ENCODE measurements around the gene BMPR1B.

DNA sequence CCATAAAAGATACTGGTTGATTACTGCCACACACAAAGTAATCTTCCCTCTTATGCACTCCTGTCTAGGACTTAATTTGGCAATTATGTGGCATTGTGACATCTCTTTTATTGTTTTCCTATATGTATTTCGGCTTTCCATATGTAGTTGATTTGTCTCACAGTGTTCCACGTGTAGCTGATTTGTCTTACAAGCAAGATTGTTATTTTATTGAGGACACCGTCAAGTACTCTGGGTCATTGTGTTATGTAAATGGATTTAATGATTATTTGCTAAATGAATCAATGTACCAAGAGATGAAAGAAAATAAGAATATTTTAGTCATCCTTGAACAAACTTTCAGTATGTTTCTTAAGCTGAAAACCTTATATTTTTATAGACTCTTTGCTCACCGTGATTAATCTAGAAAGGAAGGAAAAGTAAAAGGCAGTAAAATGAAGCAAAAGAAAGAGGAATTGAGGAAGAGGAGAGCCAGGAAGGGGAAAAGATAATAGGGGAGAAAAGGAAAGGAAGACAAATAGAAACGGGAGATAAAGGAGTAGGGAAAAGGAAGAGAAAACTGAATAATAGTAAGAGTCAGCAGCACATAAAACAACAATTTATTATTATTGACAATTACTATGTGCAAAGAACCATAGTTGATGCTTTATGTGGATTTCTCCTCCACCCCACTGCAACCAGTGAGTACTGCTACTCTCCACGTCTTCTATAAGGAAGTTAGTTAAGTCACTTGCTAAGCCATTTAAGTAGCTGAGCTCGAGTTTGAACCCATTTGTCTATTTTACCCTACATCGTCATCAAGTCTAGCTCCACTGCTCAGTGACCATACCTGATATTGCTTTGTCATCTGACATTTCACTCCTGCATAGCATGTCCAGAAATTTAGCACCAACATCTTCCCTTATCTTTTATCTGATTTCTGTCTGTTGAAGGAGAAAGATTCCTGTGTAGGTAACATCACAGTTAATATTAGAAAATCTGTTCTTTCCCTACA, 336.5 kb downstream of the BMPR1B start:
- TF ChIP-seq, protein P1, sequence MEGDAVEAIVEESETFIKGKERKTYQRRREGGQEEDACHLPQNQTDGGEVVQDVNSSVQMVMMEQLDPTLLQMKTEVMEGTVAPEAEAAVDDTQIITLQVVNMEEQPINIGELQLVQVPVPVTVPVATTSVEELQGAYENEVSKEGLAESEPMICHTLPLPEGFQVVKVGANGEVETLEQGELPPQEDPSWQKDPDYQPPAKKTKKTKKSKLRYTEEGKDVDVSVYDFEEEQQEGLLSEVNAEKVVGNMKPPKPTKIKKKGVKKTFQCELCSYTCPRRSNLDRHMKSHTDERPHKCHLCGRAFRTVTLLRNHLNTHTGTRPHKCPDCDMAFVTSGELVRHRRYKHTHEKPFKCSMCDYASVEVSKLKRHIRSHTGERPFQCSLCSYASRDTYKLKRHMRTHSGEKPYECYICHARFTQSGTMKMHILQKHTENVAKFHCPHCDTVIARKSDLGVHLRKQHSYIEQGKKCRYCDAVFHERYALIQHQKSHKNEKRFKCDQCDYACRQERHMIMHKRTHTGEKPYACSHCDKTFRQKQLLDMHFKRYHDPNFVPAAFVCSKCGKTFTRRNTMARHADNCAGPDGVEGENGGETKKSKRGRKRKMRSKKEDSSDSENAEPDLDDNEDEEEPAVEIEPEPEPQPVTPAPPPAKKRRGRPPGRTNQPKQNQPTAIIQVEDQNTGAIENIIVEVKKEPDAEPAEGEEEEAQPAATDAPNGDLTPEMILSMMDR (IDR thresholded peaks at IDR 0.05), result no peak
- TF ChIP-seq POLR2A (IDR thresholded peaks at IDR 0.05) (no peak), POLR2AphosphoS5 (IDR thresholded peaks at IDR 0.05) (no peak)
